Endothelial cell (in vitro differentiated cells): ENCODE data around the gene WDR48. TPM values are rescaled to one million over a fixed set of nuclear protein-coding genes. Genes with fewer than 3 reads are reported as not detected.

Source experiments
- DNase-seq: peaks from one replicate; pipeline ENCODE4 v3.0.0; 2021; ENCODE audit warnings: low spot score
- H3K27ac Mint-ChIP-seq: one replicate; pipeline ENCODE4 v1.8.0; 2021; ENCODE audit warnings: mixed read lengths, inconsistent platforms; ENCODE audit not compliant: unreplicated experiment
- H3K27me3 Mint-ChIP-seq: one replicate; pipeline ENCODE4 v1.8.0; 2021; ENCODE audit warnings: mild to moderate bottlenecking, moderate library complexity, mixed read lengths, inconsistent platforms; ENCODE audit not compliant: unreplicated experiment
- H3K36me3 Mint-ChIP-seq: one replicate; pipeline ENCODE4 v1.8.0; 2021; ENCODE audit warnings: mild to moderate bottlenecking, low read depth, mixed read lengths, inconsistent platforms; ENCODE audit not compliant: unreplicated experiment
- H3K4me1 Mint-ChIP-seq: one replicate; pipeline ENCODE4 v1.8.0; 2021; ENCODE audit warnings: mild to moderate bottlenecking, mixed read lengths, inconsistent platforms; ENCODE audit not compliant: unreplicated experiment
- H3K4me3 Mint-ChIP-seq: one replicate; pipeline ENCODE4 v1.8.0; 2021; ENCODE audit warnings: mild to moderate bottlenecking, mixed read lengths, inconsistent platforms; ENCODE audit not compliant: unreplicated experiment
- H3K9me3 Mint-ChIP-seq: one replicate; pipeline ENCODE4 v1.8.0; 2021; ENCODE audit warnings: mixed read lengths, inconsistent platforms; ENCODE audit not compliant: unreplicated experiment
- CTCF ChIP-seq: fragments of 200-600 bp; sonication (generic); IDR thresholded peaks from one replicate; pipeline ENCODE4 v1.5.0; 2021; ENCODE audit warnings: antibody characterized with exemption; ENCODE audit not compliant: unreplicated experiment
- total RNA-seq: library from RNA; stranded (reverse); fragmentation: NEBNext Ultra II Directional; extraction: Animal tissue kit (Norgen Biotek cat#: 25700); gene quantifications from one replicate; pipeline ENCODE4 v1.2.1, GENCODE V29; 2021; ENCODE audit not compliant: unreplicated experiment

The WDR48 gene
- total RNA-seq, 1 donor from 2014 or later: 33.4 TPM

- H3K4me1 Mint-ChIP-seq: peaks cover 2% of the 10 kb centered on the region
- H3K36me3 Mint-ChIP-seq: peaks cover 24% of the 10 kb centered on the region
- H3K9me3 Mint-ChIP-seq: no peaks in the 10 kb centered on the region
- peaks cover 2% of the 10 kb centered on the region for H3K27me3 Mint-ChIP-seq
- H3K27ac Mint-ChIP-seq: no peak overlapping the region
- TF ChIP-seq CTCF: no peak
- no peak for DNase-seq
- peak overlapping the region; percentile 37 for H3K4me3 Mint-ChIP-seq
Measured at GRCh38 chr3:39121621-39122020, 69.8 kb downstream of the WDR48 start.

DNA sequence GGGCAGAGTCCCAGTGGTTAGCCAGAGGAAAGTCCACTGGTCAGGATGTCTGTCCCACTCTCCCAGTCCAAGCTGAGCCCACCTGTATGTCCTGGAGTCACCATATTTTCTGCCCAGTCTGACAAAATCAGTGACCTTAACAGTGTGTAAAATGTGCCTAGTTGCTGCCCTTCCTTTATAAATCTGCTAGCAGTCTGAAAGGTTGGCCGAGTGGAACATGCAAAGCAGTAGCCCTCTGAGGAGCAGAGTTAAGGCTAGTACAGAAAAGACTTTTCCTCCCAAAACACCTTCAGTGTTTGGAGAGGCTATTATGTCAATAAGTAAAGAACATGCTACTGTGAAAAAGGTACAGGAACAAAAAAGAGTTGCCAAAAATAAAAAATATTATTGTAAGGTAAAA, 71.0 kb downstream of the WDR48 start:
- no peak overlapping the region for H3K4me3 Mint-ChIP-seq
- peaks cover 2% of the 10 kb centered on the region for H3K4me1 Mint-ChIP-seq
- H3K9me3 Mint-ChIP-seq: no peaks in the 10 kb centered on the region
- TF ChIP-seq CTCF: no peak
- no peak for DNase-seq
- peaks cover 24% of the 10 kb centered on the region for H3K36me3 Mint-ChIP-seq
- H3K27me3 Mint-ChIP-seq: peaks cover 5% of the 10 kb centered on the region
- H3K27ac Mint-ChIP-seq: no peak overlapping the region

DNA sequence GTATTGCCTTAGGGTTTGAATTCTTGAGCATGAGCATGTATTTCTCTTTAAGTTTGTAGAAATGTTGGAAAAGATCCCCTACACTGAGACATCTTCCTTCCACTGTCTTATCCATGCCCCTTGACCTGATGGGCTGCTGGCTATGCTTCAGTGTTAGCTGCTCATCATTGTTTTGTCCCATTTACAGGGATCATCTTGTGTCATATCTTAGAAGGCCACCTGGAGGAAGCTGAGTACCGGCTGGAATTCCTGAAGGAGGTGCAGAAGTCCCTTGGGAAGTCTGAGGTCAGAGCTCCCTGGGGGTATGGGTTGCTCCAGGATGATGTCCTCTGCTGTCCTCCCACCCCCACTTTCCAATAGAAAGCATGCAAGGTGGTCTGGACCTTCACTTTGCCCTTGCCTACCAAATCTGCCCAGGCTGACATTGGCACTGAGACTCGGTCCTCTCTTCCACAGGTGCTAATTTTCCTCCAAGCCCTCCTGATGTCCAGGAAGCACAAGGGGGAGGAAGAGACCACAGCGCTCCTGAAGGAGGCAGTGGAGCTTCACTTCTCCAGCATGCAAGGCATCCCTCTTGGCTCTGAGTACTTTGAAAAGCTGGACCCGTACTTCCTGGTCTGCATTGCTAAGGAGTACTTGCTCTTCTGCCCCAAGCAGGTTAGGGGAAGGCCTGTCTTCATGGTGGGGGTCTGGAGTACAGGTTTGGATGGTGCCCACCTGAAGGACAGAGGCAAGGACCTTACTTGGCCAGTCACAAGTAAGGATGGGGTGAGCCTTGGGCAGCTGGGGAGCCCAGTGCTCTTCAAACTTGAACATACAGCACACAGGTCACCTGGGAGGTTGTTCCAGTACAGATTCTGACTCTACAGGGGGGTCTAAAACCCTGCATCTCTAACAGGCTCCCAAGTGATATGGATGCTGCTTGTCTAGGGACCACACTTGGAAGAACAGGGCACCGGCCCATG, 73.3 kb downstream of the WDR48 start:
- no peak for TF ChIP-seq CTCF
- Mint-ChIP-seq H3K36me3 (peaks cover 24% of the 10 kb centered on the region), H3K9me3 (no peaks in the 10 kb centered on the region), H3K27ac (no peak overlapping the region), H3K4me3 (no peak overlapping the region), H3K27me3 (peaks cover 5% of the 10 kb centered on the region), H3K4me1 (peaks cover 2% of the 10 kb centered on the region)
- DNase-seq: no peak

- no peak for DNase-seq
- no peak overlapping the region for H3K27ac Mint-ChIP-seq
Measured at GRCh38 chr3:39125841-39126500, 74.2 kb downstream of the WDR48 start.

More at GRCh38 chr3:39125841-39126500, 74.2 kb downstream of the WDR48 start:
- H3K9me3 Mint-ChIP-seq: no peaks in the 10 kb centered on the region
- no peak for TF ChIP-seq CTCF
- H3K36me3 Mint-ChIP-seq: peaks cover 24% of the 10 kb centered on the region
- peaks cover 6% of the 10 kb centered on the region for H3K27me3 Mint-ChIP-seq
- H3K4me3 Mint-ChIP-seq: no peak overlapping the region
- peaks cover 9% of the 10 kb centered on the region for H3K4me1 Mint-ChIP-seq
